ENCODE results near the gene MED13L. TPM values are rescaled to one million over a fixed set of nuclear protein-coding genes. Genes with fewer than 3 reads are reported as not detected.

Gene MED13L
- total RNA-seq, 1 experiment from 2014 or later: 46.8 TPM

DNA sequence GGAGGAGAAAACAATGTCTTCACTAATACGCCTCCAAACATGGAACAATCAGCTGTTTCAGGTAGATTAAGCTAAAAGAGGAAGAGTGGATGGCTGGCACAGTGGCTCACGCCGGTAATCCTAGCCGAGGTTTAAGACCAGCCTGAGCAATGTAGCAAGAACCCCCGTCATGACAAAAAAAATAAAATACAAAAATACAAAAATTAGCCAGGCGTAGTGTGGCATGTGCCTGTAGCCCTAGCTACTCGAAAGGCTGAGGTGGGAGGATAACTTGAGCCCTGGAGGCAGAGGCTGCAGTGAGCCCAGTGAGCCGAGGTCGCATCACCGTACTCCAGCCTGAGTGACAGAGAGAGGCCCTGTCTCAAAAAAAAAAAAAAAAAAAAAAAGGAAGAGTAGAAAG, 1.2 kb upstream of the MED13L start:
- DNase-seq (ENCODE audit: low read depth): no peak

GRCh38 chr12:116278279-116278626, 760 bp upstream of the MED13L start:
- no peak for DNase-seq (ENCODE audit: low read depth)

GRCh38 chr12:116276652-116277466, 634 bp downstream of the MED13L start:
- DNase-seq (ENCODE audit: low read depth): peak; percentile 60

DNA sequence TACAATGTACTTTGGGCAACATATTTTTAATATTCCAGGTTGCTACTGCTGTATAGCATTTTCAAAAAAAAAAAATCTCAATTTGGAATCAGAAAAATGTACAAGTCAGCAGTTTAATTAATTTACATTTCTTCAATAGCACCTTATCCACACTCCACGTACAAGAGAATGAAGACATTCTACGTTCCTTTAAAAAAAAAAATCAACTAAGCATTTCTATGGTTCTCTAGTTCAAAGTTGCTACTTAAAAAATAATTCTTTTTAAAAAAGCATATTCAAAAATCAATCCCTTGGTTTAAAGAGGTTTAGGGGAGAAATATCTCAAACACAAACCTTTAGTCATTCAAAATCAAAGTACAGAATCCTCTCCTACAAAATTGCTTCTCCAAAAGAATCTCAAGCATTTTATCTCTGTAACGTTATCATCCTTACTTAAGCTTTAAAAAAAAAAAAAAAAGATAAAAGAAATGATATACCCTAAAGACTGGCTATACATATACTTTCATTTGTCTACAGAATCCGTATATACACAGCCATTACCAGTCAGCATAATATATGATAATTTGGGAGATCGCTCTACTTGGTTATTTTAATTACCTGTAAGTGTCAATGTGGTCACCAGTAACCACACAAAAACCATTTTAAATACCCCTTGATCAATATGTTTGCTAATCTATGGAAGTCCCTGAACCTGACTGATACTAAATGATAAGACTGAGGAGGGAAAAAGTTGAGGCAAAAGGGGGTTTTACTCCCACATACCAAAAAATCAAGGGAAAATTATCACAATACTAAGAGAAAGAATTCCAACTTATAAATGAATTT, 2.7 kb downstream of the MED13L start:
- DNase-seq (ENCODE audit: low read depth): no peak

GRCh38 chr12:116273813-116274550, 3.5 kb downstream of the MED13L start:
- no peak for DNase-seq (ENCODE audit: low read depth)

- DNase-seq (ENCODE audit: low read depth): no peak
Observed at GRCh38 chr12:116267948-116268347, 9.5 kb downstream of the MED13L start.

- no peak for DNase-seq (ENCODE audit: low read depth)
Observed at GRCh38 chr12:116266631-116267349, 10.7 kb downstream of the MED13L start.

DNA sequence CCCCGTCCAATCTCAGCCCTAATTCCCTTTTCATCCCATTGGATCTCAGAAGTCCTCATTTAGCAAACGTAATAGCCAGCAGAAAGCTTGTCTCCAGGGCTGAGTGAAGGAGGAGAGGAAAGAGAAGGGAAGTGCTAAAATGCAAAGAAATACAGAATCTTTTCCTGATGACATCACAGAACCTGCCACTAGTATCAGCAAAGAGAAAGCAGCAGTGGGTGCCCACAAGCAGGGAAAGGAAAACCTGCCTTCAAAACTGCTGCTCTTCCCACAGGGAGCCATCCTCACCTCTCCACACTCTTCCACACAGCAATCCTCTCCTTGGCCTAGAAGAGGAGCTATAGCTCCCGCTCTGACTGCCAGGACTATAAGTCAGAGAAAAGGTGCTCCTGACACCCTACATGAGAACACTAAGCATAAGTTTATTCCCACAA, 11.3 kb downstream of the MED13L start:
- peak; percentile 41 for DNase-seq (ENCODE audit: low read depth)

DNA sequence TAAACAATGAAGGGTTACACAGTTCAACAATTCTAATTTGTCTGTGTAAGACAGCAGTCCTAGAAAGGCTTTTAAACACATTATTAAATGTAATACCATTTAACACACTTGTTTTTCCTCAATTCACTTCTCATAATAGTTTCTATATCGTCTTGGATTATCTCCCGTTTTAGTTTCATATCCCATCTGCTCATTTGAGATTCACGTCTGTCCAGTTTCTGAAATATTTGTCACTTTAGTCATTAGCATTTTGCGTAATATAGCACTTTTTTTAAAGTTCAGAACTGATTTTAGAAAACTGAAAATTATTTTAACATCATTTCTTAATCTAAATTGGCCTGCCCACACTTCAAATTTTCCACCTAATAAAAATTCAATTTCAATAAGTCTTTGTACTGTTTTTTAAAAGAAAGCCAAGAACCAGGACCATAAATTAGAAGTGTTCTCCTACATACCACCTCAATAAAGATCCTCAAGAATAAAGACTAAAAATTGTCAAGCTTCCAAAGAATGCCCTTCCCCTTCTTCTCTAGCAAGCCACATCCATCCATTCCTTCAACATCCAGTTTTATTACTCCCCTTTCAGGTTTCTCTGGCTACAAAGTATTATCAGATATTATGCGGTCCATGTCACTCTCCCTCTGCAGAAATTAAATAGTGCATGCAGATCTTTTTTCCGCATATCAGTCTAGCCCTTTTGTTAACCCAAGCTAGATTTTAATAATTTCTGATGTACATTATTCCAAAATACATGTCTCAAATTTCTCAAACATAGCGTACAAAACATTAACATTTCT, 11.9 kb downstream of the MED13L start:
- DNase-seq (ENCODE audit: low read depth): peak; percentile 36

- no peak for DNase-seq (ENCODE audit: low read depth)
Observed at GRCh38 chr12:116264525-116265070, 12.9 kb downstream of the MED13L start.

DNA sequence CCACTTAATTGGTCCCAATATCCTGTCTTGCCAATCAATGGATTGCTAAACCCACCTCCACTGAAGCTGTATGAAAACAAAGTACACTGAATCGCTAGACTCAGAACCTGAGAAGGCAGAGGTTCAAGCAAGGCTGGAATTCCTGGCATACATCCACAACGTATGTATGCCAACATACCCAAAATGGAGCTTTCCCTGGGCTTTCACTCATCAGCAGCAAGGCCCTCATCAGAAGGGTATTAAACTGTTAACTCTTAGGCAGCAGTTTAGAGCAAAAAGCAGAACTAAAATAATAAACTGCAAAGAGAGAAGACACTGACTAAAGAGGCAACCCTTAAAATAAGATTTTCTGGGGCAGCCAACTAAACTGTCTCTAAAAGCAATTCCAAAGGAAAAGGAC, 13.6 kb downstream of the MED13L start:
- no peak for DNase-seq (ENCODE audit: low read depth)

DNA sequence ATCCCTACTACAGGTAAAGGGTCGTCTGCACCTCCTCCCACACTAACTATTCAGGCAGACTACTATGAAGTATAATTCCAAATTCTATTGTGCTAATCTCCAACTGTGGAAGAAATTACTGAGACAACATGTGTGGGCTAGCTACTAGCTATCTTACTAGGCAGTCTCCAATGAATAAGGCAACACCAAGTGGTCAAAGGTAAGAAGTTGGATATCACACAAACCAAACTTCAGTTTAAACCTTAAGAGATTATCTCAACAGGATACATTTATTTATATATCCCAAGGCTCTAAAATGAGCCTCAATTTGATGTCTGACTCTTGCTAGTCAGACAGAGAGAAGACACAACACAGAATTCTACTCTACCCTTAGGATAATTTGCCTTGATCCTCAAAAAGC, 14.1 kb downstream of the MED13L start:
- no peak for DNase-seq (ENCODE audit: low read depth)

- no peak for DNase-seq (ENCODE audit: low read depth)
Observed at GRCh38 chr12:116262741-116263140, 14.8 kb downstream of the MED13L start.

- DNase-seq (ENCODE audit: low read depth): no peak
Observed at GRCh38 chr12:116261525-116262100, 15.9 kb downstream of the MED13L start.

DNA sequence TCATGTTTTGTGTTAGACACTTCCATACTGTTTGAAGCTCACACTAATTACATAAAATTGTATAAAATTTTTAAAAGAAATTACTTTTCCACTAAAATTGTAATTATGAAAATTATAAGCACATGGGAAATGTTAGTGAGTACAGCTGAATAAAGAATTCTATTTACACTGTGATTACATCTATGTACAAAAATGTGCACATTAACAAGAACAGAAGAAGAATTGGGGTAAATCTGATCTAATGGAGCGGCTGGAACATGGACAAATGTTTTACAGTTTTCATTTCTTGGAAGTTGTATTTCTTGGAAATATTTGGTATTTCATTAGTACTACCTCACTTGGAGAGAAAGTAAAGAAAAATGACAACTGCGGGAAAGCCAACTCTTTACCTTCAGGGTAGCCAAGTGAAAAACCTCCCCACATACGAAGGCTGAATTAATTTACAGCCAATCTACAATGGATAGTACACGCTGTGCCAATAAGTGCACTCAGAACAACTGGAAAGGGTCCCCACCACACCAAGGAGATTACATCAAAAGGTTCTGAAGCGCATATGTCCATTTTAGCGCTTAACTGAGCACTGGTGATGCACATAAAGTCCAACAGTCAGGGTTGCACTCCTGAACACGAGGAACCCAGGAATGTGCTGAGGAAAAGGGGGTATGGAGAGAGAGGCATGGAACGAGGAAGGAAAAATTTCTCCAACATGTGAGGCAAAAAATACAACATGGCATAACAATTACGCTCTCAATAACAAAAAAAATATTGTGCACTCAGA, 17.5 kb downstream of the MED13L start:
- no peak for DNase-seq (ENCODE audit: low read depth)

DNA sequence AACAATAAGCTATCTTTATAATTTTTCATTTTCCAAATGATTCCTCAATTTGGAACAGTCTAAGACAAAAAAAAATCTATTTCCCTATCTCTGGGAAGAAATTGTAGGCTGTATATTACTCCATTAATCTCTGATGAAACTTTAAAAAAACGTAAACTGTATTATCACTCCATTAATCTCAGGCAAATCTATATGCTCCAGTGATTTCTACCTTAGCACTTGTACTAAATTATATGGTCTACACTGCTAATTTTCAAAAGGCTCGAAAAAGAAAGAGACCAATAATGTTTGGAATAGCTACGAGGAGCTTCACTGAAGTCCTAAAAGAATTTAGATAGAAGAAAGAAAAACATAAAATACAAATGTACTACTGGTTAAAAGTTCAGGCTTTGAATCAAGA, 19.7 kb downstream of the MED13L start:
- DNase-seq (ENCODE audit: low read depth): no peak

- DNase-seq (ENCODE audit: low read depth): no peak
Observed at GRCh38 chr12:116257215-116257614, 20.3 kb downstream of the MED13L start.

DNA sequence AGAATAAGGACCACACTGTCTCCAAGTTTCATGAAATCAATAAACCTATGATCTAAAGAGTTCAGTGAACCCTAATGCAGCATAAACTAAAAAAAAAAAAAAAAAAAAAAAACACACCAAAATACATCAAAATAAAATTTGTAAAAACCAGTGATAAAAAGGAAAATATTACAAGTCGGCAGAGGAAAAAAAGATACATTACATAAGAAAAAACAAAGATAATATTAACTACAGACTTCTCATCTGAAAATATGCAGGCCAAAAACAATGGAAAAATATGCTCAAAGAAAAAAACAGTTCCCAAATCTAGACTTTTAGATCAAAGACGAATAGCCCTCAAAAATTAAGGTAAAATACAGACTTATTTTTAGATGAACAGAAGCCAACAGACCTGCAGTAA, 27.6 kb downstream of the MED13L start:
- DNase-seq (ENCODE audit: low read depth): no peak

DNA sequence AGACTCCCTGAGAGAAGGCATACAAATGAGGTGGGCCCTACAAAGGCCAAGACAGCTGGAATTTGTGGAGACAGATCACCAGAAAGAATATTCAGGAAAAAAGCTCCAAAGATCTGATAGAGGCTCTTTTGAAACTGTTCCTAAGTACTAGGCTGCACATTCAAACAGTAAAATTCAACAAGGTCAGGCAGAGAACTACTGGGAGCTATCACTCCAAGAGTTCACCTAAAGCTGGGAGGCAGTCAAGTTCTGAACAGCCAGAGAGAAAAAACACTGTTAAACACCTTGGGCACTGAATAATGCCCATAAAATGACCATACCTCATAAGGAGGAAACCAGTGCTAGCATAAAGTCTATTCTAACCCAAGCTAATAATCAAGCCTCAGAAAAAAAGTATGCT, 28.6 kb downstream of the MED13L start:
- DNase-seq (ENCODE audit: low read depth): no peak
